ENCODE results near the gene SYNJ2.
"Not testable (repeated sequence)": the region's sequence is repeated elsewhere in the genome, so short reads cannot be mapped to it uniquely, and the experiment has no call there.

The SYNJ2 gene

GRCh38 chr6:157959451-157960227 is 22.0 kb upstream of the SYNJ2 start:
- DNase-seq, result no peak

- no peak for DNase-seq
These were observed 20.4 kb upstream of the SYNJ2 start for GRCh38 chr6:157961153-157961831.

- DNase-seq, result no peak
These were observed 19.7 kb upstream of the SYNJ2 start for GRCh38 chr6:157961832-157962575.

GRCh38 chr6:157962601-157963302 is 18.9 kb upstream of the SYNJ2 start:
- DNase-seq, result no peak

GRCh38 chr6:157964100-157964499 is 17.6 kb upstream of the SYNJ2 start:
- no peak for DNase-seq

- DNase-seq, result no peak
These were observed 16.3 kb upstream of the SYNJ2 start for GRCh38 chr6:157965387-157965786.

DNA sequence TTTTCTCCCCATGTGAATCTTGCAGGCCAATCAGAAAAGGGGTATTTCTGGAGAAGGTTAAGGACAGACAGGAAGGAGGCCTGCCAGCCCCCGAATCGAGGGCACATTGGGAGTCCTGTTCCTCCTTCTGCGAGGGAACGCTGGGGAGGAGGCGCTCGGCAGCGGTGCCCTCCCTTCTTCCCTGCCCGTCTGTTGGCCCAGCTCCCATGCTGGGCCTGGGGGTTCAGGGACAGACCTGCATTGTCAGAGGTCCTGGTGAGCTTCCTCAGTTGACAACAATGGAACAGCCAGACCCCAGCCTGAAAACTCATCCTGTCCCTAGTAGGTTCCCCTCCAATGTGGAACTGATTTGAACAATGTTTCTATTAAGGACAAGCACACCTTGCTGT is 15.1 kb upstream of the SYNJ2 start:
- no peak for DNase-seq

DNA sequence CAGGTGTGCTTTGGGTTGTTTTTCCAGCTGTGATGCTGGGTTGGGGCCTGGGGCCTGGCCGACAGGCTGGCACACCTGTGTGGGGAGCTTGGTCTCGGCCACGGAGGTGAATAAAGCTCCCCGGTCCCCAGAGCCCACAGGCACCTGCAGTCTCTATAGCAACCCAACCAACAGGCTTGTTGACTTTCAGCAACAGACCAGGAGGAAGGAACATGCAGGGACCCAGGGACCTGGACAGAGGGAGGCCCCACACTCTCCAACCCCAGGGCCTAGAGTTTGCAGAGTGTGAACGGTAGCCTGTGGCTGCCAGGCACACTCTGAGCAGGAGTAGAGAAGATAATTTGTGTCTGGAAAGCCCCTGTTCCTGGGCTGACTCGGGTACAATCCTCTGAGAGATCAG is 14.6 kb upstream of the SYNJ2 start:
- no peak for DNase-seq

GRCh38 chr6:157967486-157967885 is 14.2 kb upstream of the SYNJ2 start:
- no peak for DNase-seq

DNA sequence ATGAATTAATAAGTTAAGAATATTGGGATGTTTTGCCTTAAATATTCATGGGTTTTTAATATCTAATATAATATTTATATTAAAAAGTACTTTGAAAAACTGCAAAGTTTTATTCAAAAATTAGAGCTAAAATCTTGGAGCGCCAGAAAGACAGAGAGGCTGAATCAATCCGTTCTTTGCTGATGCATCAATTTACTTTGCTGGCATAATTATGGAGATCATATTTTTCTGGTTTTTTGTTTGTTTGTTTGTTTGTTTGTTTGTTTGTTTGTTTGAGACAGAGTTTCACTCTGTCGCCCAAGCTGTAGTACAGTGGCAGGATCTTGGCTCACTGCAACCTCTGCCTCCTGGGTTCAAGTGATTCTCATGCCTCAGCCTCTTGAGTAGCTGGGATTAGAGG is 9.5 kb upstream of the SYNJ2 start:
- not testable (repeated sequence) for DNase-seq

DNA sequence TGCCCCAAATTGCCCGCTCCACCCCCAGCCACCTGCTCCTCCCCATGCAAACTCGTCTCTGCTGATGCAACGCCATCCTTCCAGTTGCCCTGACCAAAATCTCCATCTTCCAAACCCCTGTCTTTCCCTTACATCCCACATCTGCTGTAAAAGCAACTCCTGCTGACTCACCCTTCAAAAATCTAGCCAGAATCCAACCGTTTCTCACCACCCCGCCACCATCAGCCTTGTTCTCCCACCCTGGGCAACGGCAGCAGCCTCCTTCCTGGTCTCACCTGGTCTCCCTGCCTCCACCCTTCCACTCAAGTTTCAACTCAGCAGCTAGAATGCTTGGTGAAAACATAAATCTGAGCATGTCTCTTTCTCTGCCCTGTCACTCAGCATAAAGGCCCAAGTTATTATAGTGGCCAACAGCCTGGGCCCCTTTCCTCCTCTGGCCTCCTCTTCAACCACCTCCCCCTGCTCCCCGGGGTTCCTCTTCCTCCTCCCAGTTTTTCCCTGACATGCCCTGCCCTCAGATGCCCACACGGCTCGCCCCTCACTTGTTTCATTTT is 7.2 kb upstream of the SYNJ2 start:
- no peak for DNase-seq

DNA sequence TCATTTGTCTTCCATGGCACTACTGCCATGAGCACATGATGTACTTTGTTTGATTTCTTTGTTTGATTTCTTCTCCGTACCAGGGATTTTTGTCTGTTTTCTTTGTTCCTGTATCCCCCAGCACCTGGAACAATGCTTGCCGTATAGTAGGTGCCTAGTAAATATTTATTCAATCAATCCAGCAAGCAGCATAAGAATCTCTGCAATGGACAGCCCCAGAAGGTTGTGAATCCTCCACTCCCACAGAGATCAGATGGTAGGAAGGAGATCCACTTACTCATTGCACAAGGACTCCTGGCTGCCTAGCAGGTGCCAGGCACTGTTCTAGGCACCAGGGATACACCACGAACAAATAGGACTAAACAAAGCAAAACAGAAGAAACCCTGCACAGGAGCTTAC is 6.7 kb upstream of the SYNJ2 start:
- no peak for DNase-seq

DNA sequence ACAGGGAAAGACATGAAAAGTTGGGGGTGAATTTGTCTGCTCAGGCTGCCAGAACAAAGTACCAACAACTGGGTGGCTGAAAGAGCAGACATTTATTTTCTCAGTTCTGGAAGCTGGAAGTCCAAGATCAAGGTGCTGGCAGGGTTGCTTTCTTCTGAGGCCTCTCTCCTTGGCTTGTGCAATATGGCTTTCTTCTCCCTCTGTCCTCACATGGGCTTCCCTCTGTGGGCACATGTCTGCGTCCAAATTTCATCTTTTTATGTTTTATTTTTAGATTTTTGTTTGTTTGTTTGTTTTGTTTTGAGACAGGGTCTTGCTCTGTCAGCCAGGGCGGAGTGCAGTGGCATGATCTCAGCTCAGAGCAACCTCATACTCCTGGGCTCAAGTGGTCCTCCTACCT is 6.2 kb upstream of the SYNJ2 start:
- no peak for DNase-seq

GRCh38 chr6:157976345-157977175 is 5.1 kb upstream of the SYNJ2 start:
- DNase-seq, result no peak

DNA sequence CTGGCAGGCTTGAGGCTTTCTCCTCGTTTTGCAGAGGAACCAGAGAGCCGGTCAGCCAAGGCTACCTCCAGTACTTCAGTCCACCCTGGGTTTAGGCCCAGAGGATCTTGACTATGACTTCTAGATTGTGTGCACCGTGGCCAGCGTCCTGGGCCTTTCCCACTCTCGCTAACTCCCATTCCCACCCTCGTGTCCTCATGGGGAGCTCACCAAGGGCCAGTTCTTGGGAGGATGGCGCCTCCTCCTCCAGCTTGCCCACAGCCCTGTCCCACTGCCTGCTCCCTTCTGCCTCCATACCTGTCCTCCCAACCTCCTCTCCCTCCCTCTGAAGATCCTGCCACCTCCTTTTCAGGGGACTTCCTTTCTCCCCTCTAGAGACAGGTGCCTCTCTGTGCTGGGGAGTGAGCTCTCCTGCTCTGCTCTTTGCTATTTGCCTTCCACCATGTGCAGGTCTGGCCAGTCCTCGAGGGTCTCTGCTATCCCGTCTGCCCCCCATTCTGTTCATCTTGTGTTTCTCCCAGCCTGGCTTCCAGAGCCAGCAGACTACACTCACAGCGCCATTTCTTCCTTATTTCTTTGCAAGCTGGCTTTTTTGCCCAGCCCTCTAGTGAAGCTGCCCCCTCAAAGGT is 4.4 kb upstream of the SYNJ2 start:
- no peak for DNase-seq

DNA sequence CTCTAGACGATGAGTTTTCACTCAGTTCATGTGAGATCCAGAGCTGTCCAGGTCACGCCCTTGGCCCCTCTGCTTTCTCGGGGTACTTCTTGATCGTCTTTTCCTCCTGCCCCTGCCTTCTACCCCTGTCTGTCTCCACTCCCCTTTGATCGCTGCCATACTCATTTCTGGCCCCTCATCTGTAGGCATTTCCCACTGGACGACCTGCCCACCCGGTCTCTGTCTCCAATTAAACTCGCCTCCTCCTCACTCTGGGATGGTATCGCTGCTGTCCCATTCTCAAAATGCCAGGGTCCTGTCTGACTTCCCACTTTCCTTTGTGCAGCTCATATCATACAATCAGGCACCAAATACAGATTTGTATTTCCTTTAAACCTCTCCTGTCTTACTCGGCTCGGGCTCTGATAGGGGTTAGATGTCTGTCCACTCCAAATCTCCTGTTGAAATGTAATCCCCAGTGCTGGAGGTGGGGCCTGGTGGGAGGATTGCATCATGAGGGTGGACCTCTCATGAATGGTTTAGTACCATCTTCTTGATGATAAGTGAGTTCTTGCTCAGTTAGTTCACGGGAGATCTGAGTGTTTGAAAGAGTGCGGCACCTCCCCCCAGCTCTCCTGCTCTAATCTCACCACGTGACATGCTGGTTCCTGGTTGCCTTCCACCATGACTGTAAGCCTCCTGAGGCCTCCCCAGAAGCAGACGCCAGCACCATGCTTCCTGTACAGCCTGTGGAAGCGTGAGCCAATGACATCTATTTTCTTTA is 3.5 kb upstream of the SYNJ2 start:
- no peak for DNase-seq

- DNase-seq, result no peak
These were observed 1.2 kb upstream of the SYNJ2 start for GRCh38 chr6:157980288-157981131.

DNA sequence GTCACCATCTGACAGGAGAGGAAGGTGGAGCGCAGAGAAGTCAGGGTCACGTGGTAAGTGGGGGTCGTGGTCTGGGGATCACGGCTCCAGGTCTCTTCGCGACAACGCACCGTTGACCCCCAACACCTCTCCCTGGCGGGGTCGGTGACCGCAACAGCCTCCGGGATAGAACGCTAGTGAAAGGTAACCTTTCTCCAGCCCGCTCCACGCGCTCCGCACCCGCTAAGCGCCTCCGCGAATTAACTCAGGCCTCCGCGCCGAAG is 600 bp upstream of the SYNJ2 start:
- no peak for DNase-seq

DNA sequence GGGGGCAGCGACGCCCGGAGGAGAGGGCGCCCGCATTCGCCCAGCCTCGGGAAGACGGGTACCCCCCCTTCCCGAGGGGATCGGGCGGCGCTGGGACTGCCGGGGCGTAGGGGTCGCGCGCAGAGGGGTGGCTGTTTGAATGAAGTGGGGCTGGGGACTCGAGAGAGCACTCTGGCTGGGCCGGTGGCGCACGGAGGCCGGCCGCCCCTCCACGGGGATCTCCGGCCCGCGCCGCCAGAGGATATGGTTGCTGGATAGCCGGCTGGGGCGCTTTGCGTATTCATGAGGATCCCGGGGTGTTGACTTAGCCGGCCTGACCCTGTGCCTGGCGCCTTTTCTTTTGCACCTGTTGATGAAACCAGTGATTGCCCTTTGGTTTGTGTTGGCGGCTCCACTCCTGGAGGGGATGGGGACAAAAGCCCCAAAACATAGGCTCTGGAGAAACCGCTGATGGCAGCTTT is 469 bp downstream of the SYNJ2 start:
- DNase-seq, result peak; percentile 46
